Stimulated activated CD4-positive, alpha-beta T cell treated with anti-CD3 and anti-CD28 coated beads, TNF-alpha, amount 100 ng/mL, for 48 hours (primary cell): ENCODE measurements around the gene CLK4.
A peak's percentile ranks its signal among the peaks of the same experiment; 100 is the strongest.

Experiments used
- DNase-seq, 3 donors: peaks; one replicate each; pipeline ENCODE4 v3.0.0-alpha.2; 2020; ENCODE audit warnings: low read depth in 3 of 3

Gene CLK4

GRCh38 chr5:178626484-178627258, at the start of gene CLK4:
TSS of gene CLK4 (minus strand) at chr5:178627050. CDS start at chr5:178623416, 3,634 bp downstream.
- peak; percentile 93 to 95 (median 94) for DNase-seq

GRCh38 chr5:178675922-178676321, 49.1 kb upstream of the CLK4 start:
- no peak for DNase-seq

GRCh38 chr5:178674334-178674733, 47.5 kb upstream of the CLK4 start:
- no peak for DNase-seq

GRCh38 chr5:178673801-178674295, 47.0 kb upstream of the CLK4 start:
- DNase-seq = no peak

- DNase-seq = no peak
These were observed 45.8 kb upstream of the CLK4 start for GRCh38 chr5:178672630-178673029.

GRCh38 chr5:178671602-178672144, 44.8 kb upstream of the CLK4 start:
- no peak for DNase-seq

- DNase-seq = no peak
These were observed 43.6 kb upstream of the CLK4 start for GRCh38 chr5:178670351-178670885.

GRCh38 chr5:178668579-178668978, 41.7 kb upstream of the CLK4 start:
- no peak for DNase-seq

- no peak for DNase-seq
These were observed 40.8 kb upstream of the CLK4 start for GRCh38 chr5:178667688-178668087.

- no peak for DNase-seq
These were observed 40.3 kb upstream of the CLK4 start for GRCh38 chr5:178667101-178667500.

GRCh38 chr5:178664141-178664540, 37.3 kb upstream of the CLK4 start:
- no peak for DNase-seq

GRCh38 chr5:178662541-178662860, 35.7 kb upstream of the CLK4 start:
- DNase-seq = no peak

- DNase-seq = no peak
These were observed 35.1 kb upstream of the CLK4 start for GRCh38 chr5:178661836-178662540.

- no peak for DNase-seq
These were observed 24.4 kb upstream of the CLK4 start for GRCh38 chr5:178651046-178651810.

- no peak for DNase-seq
These were observed 23.4 kb upstream of the CLK4 start for GRCh38 chr5:178650214-178650613.

GRCh38 chr5:178649580-178649979, 22.7 kb upstream of the CLK4 start:
- no peak for DNase-seq

GRCh38 chr5:178644826-178645545, 18.1 kb upstream of the CLK4 start:
- DNase-seq = no peak

GRCh38 chr5:178642351-178642909, 15.6 kb upstream of the CLK4 start:
- DNase-seq = no peak

GRCh38 chr5:178641711-178642110, 14.9 kb upstream of the CLK4 start:
- no peak for DNase-seq

GRCh38 chr5:178640331-178641045, 13.6 kb upstream of the CLK4 start:
- DNase-seq = no peak
